Lower lobe of right lung (tissue), 2 donors: Measurements from ENCODE around the gene RBP7. TPM values are rescaled to one million over a fixed set of nuclear protein-coding genes. Genes with fewer than 3 reads are reported as not detected.
A peak's percentile ranks its signal among the peaks of the same experiment; 100 is the strongest.

Experiments used
- ATAC-seq, 2 donors: fragments of 200-7000 bp; cut with Tn5 transposase; one replicate each; pipeline ENCODE4 v1.9.1; 2020 to 2022; ENCODE audit warnings: mild to moderate bottlenecking in 2 of 2, moderate library complexity in 2 of 2
- DNase-seq: peaks from one replicate; pipeline ENCODE4 v3.0.0-alpha.2; 2020
- H3K27ac ChIP-seq: fragments of 200-600 bp; one replicate; pipeline ENCODE4 v1.8.0; 2022
- H3K27me3 ChIP-seq: fragments of 200-600 bp; one replicate; pipeline ENCODE4 v1.8.0; 2022; ENCODE audit warnings: low read depth
- H3K36me3 ChIP-seq: fragments of 200-600 bp; one replicate; pipeline ENCODE4 v1.8.0; 2022; ENCODE audit warnings: mild to moderate bottlenecking
- H3K4me1 ChIP-seq: fragments of 200-600 bp; one replicate; pipeline ENCODE4 v1.8.0; 2022
- H3K4me3 ChIP-seq: fragments of 200-600 bp; one replicate; pipeline ENCODE4 v1.8.0; 2022; ENCODE audit warnings: mild to moderate bottlenecking
- H3K9me3 ChIP-seq: fragments of 200-600 bp; one replicate; pipeline ENCODE4 v1.8.0; 2022
- intact Hi-C: fragments of 100-400 bp; cut with DNase I; formaldehyde crosslinking; loops from one replicate; pipeline ENCODE4 v1.11.0; 2022
- microRNA-seq: library from miRNA; unstranded; fragments of <30 nt; microRNA quantifications from one replicate; pipeline ENCODE4 v1.2.0, GENCODE V29; 2020; ENCODE audit warnings: borderline number of aligned reads
- total RNA-seq: library from RNA; stranded (reverse); fragmentation: NEBNext Ultra II Directional; extraction: Animal tissue kit (Norgen Biotek cat#: 25700); gene quantifications from one replicate; pipeline ENCODE4 v1.2.1, GENCODE V29; 2021
- TF ChIP-seq, protein P1 (sequence below): fragments of 200-600 bp; IDR thresholded peaks from one replicate; pipeline ENCODE4 v1.8.0; 2022; ENCODE audit warnings: antibody characterized with exemption, mild to moderate bottlenecking
- donor health status: DM: no; HTN: yes; CAD: no; lungs with severe emphysema.

RBP7 gene
- total RNA-seq, 1 donor from 2014 or later: 8.5 TPM

DNA sequence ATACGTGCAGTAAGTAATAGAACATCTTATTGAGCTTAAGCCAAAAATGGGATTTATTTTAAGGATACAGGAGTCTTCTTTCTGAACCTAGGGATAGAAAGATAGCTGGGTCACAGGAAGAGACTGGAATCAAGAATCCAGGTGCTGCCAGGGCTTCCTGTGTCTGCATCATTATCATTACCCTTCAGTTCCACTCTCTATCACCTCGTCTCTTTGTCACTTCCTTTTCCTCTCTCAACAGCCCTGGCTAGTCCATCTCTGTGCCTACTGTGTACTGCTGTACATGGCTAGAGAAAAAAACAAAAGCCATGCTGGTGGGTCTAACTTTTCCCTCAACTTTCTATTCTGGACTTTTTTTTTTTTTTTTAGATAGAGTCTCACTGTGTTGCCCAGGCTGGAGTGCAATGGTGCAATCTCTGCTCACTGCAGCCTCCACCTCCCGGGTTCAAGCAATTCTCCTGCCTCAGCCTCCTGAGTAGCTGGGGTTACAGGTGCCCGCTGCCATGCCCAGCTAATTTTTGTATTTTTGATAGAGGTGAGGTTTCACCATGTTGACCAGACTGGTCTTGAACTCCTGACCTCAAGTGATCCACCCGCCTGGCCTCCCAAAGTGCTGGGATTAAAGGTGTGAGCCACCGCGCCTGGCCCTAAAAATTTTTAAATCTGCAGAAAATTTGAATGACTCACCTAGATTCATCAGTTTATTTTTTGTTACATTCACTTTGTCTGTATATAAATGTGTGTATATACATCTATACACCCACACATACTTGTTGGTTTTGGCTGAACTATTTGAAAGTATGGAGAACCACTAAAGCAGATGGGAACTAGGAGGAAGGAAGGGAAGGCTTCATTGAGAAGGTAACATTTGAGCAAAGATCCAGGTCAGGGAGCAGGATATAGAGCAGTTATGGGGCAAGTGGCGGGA, 67.7 kb downstream of the RBP7 start:
- H3K27me3 ChIP-seq: no peaks in the 10 kb centered on the region
- ATAC-seq (no peak), DNase-seq (no peak)
- H3K27ac ChIP-seq: no peak overlapping the region
- H3K4me3 ChIP-seq: no peak overlapping the region
- H3K4me1 ChIP-seq: peaks cover 40% of the 10 kb centered on the region
- no peaks in the 10 kb centered on the region for H3K36me3 ChIP-seq
- TF ChIP-seq, protein P1, sequence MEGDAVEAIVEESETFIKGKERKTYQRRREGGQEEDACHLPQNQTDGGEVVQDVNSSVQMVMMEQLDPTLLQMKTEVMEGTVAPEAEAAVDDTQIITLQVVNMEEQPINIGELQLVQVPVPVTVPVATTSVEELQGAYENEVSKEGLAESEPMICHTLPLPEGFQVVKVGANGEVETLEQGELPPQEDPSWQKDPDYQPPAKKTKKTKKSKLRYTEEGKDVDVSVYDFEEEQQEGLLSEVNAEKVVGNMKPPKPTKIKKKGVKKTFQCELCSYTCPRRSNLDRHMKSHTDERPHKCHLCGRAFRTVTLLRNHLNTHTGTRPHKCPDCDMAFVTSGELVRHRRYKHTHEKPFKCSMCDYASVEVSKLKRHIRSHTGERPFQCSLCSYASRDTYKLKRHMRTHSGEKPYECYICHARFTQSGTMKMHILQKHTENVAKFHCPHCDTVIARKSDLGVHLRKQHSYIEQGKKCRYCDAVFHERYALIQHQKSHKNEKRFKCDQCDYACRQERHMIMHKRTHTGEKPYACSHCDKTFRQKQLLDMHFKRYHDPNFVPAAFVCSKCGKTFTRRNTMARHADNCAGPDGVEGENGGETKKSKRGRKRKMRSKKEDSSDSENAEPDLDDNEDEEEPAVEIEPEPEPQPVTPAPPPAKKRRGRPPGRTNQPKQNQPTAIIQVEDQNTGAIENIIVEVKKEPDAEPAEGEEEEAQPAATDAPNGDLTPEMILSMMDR: no peak
- intact Hi-C loops: no loop called here
- no peaks in the 10 kb centered on the region for H3K9me3 ChIP-seq

GRCh38 chr1:10065344-10065685, 68.3 kb downstream of the RBP7 start:
- Histone ChIP-seq H3K4me3 (no peak overlapping the region), H3K4me1 (peaks cover 33% of the 10 kb centered on the region), H3K27ac (no peak overlapping the region), H3K27me3 (no peaks in the 10 kb centered on the region), H3K36me3 (no peaks in the 10 kb centered on the region), H3K9me3 (no peaks in the 10 kb centered on the region)
- ATAC-seq (peak; percentile 57 to 75), DNase-seq (peak; percentile 60)
- intact Hi-C loops: no loop called here
- TF ChIP-seq, protein P1: no peak

Small RNA genes within 50 kb of the gene (microRNA-seq; reads per million reads assigned to microRNA genes)
- not detected for gene MIR5697

Other genes with a start within 250 kb of the RBP7 start
- 72.3 TPM for gene CLSTN1, start 173.3 kb upstream of the RBP7 start, total RNA-seq
- gene CTNNBIP1, start 87.0 kb upstream of the RBP7 start, total RNA-seq: 35.0 TPM
- 23.3 TPM for gene LZIC, start 53.8 kb upstream of the RBP7 start, total RNA-seq
- 9.2 TPM for gene NMNAT1, start 53.8 kb upstream of the RBP7 start, total RNA-seq
- gene UBE4B, start 35.7 kb downstream of the RBP7 start, total RNA-seq: 39.1 TPM
- gene KIF1B, start 213.3 kb downstream of the RBP7 start, total RNA-seq: 38.0 TPM